Psoas muscle (tissue), 8 donors: Measurements from ENCODE around the gene SAMD5. TPM values are rescaled to one million over a fixed set of nuclear protein-coding genes. Genes with fewer than 3 reads are reported as not detected.

Experiments
- ATAC-seq, 4 donors: fragments of 200-7000 bp; cut with Tn5 transposase; one replicate each; pipeline ENCODE4 v1.9.1; 2020; ENCODE audit warnings: moderate library complexity in 3 of 4, mild to moderate bottlenecking in 2 of 4
- DNase-seq, 2 donors: peaks; one replicate each; pipeline ENCODE4 v3.0.0-alpha.2; 2020
- H3K27ac ChIP-seq: fragments of 200-600 bp; one replicate; pipeline ENCODE4 v1.8.0; 2022
- H3K27me3 ChIP-seq, 3 donors: fragments of 200-600 bp in 1 of 3; one replicate each; pipeline versions ENCODE4 v1.6.1 to v1.8.0; 2013 to 2022; ENCODE audit warnings: low read length in 2 of 3, mild to moderate bottlenecking in 2 of 3, moderate library complexity in 1 of 3; ENCODE audit not compliant: insufficient read depth in 3 of 3
- H3K36me3 ChIP-seq, 2 donors: fragments of 200-600 bp in 1 of 2; one replicate each; pipeline versions ENCODE4 v1.6.1 to v1.8.0; 2013 to 2022; ENCODE audit warnings: low read depth in 1 of 2, mild to moderate bottlenecking in 1 of 2, moderate library complexity in 1 of 2; ENCODE audit not compliant: insufficient read depth in 1 of 2
- H3K4me1 ChIP-seq: fragments of 200-600 bp; one replicate; pipeline ENCODE4 v1.8.0; 2022
- H3K4me3 ChIP-seq: fragments of 200-600 bp; one replicate; pipeline ENCODE4 v1.8.0; 2022; ENCODE audit warnings: mild to moderate bottlenecking
- H3K9me3 ChIP-seq: fragments of 200-600 bp; one replicate; pipeline ENCODE4 v1.8.0; 2022
- CTCF ChIP-seq: fragments of 200-600 bp; IDR thresholded peaks from one replicate; pipeline ENCODE4 v1.8.0; 2022; ENCODE audit warnings: antibody characterized with exemption
- WGBS, 3 donors: extraction: QIAGEN DNeasy Blood & Tissue Kit; methylation state at CpG; one replicate each; pipeline versions ENCODE4 v1.1.6 to v1.1.7; 2013; 5-methylcytosine and 5-hydroxymethylcytosine counted together
- intact Hi-C, 2 donors: fragments of 100-400 bp; cut with DNase I; formaldehyde crosslinking; loops; one replicate each; pipeline versions ENCODE4 v1.11.0 to v1.14.2; 2022
- polyA plus RNA-seq, 3 donors: library from polyadenylated mRNA; stranded (reverse); fragments of 200-250 nt; gene quantifications; one replicate each; pipeline ENCODE4 v1.2.3, GENCODE V29; 2013
- total RNA-seq, 4 donors: library from RNA; stranded (reverse); fragmentation: NEBNext Ultra II Directional in 2 of 4; extraction: Animal tissue kit (Norgen Biotek cat#: 25700) in 2 of 4; gene quantifications; one replicate each; pipeline versions ENCODE4 v1.2.1 to v1.2.4, GENCODE V29; 2021 to 2023
- donor health status: healthy with polysubstance abuse.
- donor health status: DM: no; HTN: no; CAD: no; lungs with moderate emphysema.
- donor health status: Bipolar disorder and iron deficiency.
- donor health status: healthy.
- donor health status: DM: yes; HTN: yes; CAD: no.
- donor health status: DM: no; HTN: no; CAD: no.
- donor health status: DM: no; HTN: no; CAD: no.
- donor health status: DM: yes; HTN: yes; CAD: no.

Gene SAMD5
- total and polyA plus RNA-seq, 7 donors = 0.03 to 0.30 (median 0.08) TPM

DNA sequence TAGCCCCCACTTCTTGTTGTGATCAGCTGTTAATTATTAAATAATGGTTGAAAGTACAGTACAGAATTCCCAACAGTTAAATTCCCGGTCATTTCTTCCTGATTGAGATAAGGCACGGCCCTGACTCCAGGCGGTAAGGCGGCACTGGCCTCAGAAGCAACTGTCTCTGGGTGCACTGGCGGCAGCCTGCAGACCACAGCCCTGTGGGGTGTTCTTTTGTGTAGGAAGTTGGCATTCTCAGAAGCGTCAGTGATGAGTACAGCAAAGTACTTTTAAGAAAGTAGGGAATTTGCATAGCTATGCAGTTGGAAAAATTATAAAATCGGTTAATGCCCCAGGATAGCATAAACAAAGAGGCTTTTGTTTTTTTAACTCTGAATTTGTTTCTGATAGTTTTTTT is 50.5 kb downstream of the SAMD5 start:
- intact Hi-C loops = no loop called here
- ATAC-seq = no peak
- no peak overlapping the region for H3K27ac ChIP-seq
- DNase-seq = no peak
- 75 to 78% (median 76%) methylated on average over 7 of the region's 7 CpGs for WGBS, 3 donors
- no peak for TF ChIP-seq CTCF
- no peaks in the 10 kb centered on the region for H3K4me1 ChIP-seq
- no peaks in the 10 kb centered on the region for H3K36me3 ChIP-seq
- H3K4me3 ChIP-seq = no peak overlapping the region
- H3K27me3 ChIP-seq = no peaks in the 10 kb centered on the region
- H3K9me3 ChIP-seq = no peaks in the 10 kb centered on the region

- TF ChIP-seq CTCF = no peak
- intact Hi-C loops = no loop called here
- Histone ChIP-seq H3K36me3 (no peaks in the 10 kb centered on the region), H3K9me3 (no peaks in the 10 kb centered on the region), H3K27me3 (no peaks in the 10 kb centered on the region), H3K4me3 (no peak overlapping the region), H3K27ac (no peak overlapping the region), H3K4me1 (no peaks in the 10 kb centered on the region)
- DNase-seq (no peak), ATAC-seq (no peak)
Measured at GRCh38 chr6:147560670-147561069, 52.2 kb downstream of the SAMD5 start.

GRCh38 chr6:147561726-147562125 is 53.2 kb downstream of the SAMD5 start:
- TF ChIP-seq CTCF = no peak
- no peak for ATAC-seq
- DNase-seq = no peak
- 48 to 58% (median 50%) methylated on average over 6 of the region's 6 CpGs for WGBS, 3 donors
- H3K4me1 ChIP-seq = peaks cover 6% of the 10 kb centered on the region
- no peaks in the 10 kb centered on the region for H3K27me3 ChIP-seq
- intact Hi-C loops = no loop called here
- H3K4me3 ChIP-seq = no peak overlapping the region
- no peak overlapping the region for H3K27ac ChIP-seq
- no peaks in the 10 kb centered on the region for H3K36me3 ChIP-seq
- no peaks in the 10 kb centered on the region for H3K9me3 ChIP-seq

DNA sequence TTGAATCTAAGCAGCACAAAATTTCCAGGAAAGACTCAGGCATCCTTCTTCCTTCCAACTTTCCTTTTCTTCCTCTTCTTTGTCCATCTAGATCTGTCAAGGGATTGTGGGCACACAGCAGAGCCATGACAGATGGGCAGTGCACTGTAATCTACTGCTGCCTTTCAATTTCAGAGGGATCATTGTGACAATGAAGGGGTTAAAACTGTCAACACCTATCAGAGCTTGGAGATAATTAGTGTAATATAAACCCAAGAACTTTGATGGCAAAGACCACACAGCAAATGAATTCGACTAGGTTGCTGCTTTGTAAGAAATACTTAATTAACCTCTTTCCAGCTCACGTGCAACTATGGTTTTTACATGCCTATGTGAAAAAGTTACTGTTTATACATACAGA is 55.0 kb downstream of the SAMD5 start:
- Histone ChIP-seq H3K4me3 (no peak overlapping the region), H3K4me1 (peaks cover 18% of the 10 kb centered on the region), H3K36me3 (no peaks in the 10 kb centered on the region), H3K27ac (no peak overlapping the region), H3K9me3 (no peaks in the 10 kb centered on the region), H3K27me3 (no peaks in the 10 kb centered on the region)
- ATAC-seq (no peak), DNase-seq (no peak)
- 66 to 75% (median 69%) methylated on average over 2 of the region's 2 CpGs for WGBS, 3 donors
- TF ChIP-seq CTCF = no peak
- intact Hi-C loops = no loop called here

GRCh38 chr6:147564556-147564955 is 56.1 kb downstream of the SAMD5 start:
- no peak for DNase-seq
- Histone ChIP-seq H3K9me3 (no peaks in the 10 kb centered on the region), H3K4me3 (no peak overlapping the region), H3K27me3 (no peaks in the 10 kb centered on the region), H3K36me3 (no peaks in the 10 kb centered on the region), H3K4me1 (peaks cover 18% of the 10 kb centered on the region), H3K27ac (no peak overlapping the region)
- WGBS, 3 donors = 86 to 90% (median 90%) methylated on average over 1 of the region's 1 CpG
- no peak for ATAC-seq
- no peak for TF ChIP-seq CTCF
- intact Hi-C loops = no loop called here
